Measurements from ENCODE around the gene PLXNA2. TPM values are rescaled to one million over a fixed set of nuclear protein-coding genes. Genes with fewer than 3 reads are reported as not detected.

Gene PLXNA2
- polyA plus RNA-seq, 2 of the 4 experiments (the other 2 are of a cell fraction), result 0.36 to 0.87 TPM

- TF ChIP-seq JUNB (IDR thresholded peaks at IDR 0.05), result no peak
- no peak for TF ChIP-seq HEYL (CRISPR knock-in tag; IDR thresholded peaks at IDR 0.05)
- no peak for TF ChIP-seq ZNF302 (CRISPR knock-in tag; IDR thresholded peaks at IDR 0.05)
- TF ChIP-seq EHF (CRISPR knock-in tag; IDR thresholded peaks at IDR 0.05), result no peak
- TF ChIP-seq RAD21 (conservative IDR thresholded peaks at IDR 0.05 in 1 of 2, IDR thresholded peaks at IDR 0.05 in 1 of 2), result no peak
- no peak for TF ChIP-seq TP53 (CRISPR knock-in tag; IDR thresholded peaks at IDR 0.05)
- no peak for TF ChIP-seq POLR2A (IDR thresholded peaks at IDR 0.05; ENCODE audit: low read length)
- no peak for TF ChIP-seq HDAC2 (IDR thresholded peaks at IDR 0.05)
- no peak for TF ChIP-seq SREBF2 (IDR thresholded peaks at IDR 0.05)
- TF ChIP-seq FOSB (CRISPR knock-in tag; IDR thresholded peaks at IDR 0.05), result no peak
- 89% methylated on average over 5 of the region's 5 CpGs for WGBS (ENCODE audit: missing lambda C conversion rate)
- no peak for DNase-seq (ENCODE audit: low read depth in 1 of 2, low spot score in 1 of 2)
- Histone ChIP-seq H3K4me3 (no peak overlapping the region), H3K9me3 (no peaks in the 10 kb centered on the region), H3K4me1 (peaks cover 10% of the 10 kb centered on the region), H3K4me2 (no peak overlapping the region), H3K27ac (no peak overlapping the region)
- ATAC-seq, result no peak
- ChIA-PET POLR2A (no interaction called here), CTCF (interaction anchor here (0.8 to 15.0 kb wide), 7 partner anchors 9 to 212 kb away, joined by 3 to 417 read pairs (median 3); partner anchors contain the start of gene PLXNA2)
- FAIRE-seq, result no peak
Measured at GRCh38 chr1:208234721-208235120, 9.5 kb downstream of the PLXNA2 start.

GRCh38 chr1:208233978-208234377, 10.2 kb downstream of the PLXNA2 start:
- no peak for FAIRE-seq
- no peak for DNase-seq (ENCODE audit: low read depth in 1 of 2, low spot score in 1 of 2)
- CTCF ChIA-PET, result interaction anchor here (0.8 to 15.0 kb wide), 9 partner anchors 10 to 212 kb away, joined by 3 to 417 read pairs (median 4); partner anchors contain the start of gene PLXNA2
- POLR2A ChIA-PET, result no interaction called here
- Histone ChIP-seq H3K4me2 (no peak overlapping the region), H3K4me3 (no peak overlapping the region), H3K9me3 (no peaks in the 10 kb centered on the region), H3K27ac (no peak overlapping the region), H3K4me1 (peaks cover 4% of the 10 kb centered on the region; the same call in 1 of the 3 replicates)
- ATAC-seq, result no peak
- WGBS (ENCODE audit: missing lambda C conversion rate), result 49% methylated on average over 3 of the region's 3 CpGs
- no peak for TF ChIP-seq HOXB5 (CRISPR knock-in tag; IDR thresholded peaks at IDR 0.05)
- no peak for TF ChIP-seq NPAS2 (CRISPR knock-in tag; IDR thresholded peaks at IDR 0.05; ENCODE audit: borderline replicate concordance)
- no peak for TF ChIP-seq ELK1 (IDR thresholded peaks at IDR 0.05; ENCODE audit: low read depth, low read length)
- TF ChIP-seq REST (IDR thresholded peaks at IDR 0.05), result no peak
- TF ChIP-seq HEYL (CRISPR knock-in tag; IDR thresholded peaks at IDR 0.05), result no peak
- no peak for TF ChIP-seq HOXB13 (CRISPR knock-in tag; IDR thresholded peaks at IDR 0.05; ENCODE audit: low read depth)
- no peak for TF ChIP-seq SMC3 (IDR thresholded peaks at IDR 0.05)
- TF ChIP-seq TP53 (CRISPR knock-in tag; IDR thresholded peaks at IDR 0.05), result no peak
- no peak for TF ChIP-seq MAZ (IDR thresholded peaks at IDR 0.05; ENCODE audit: borderline replicate concordance, low read depth, low read length)
- no peak for TF ChIP-seq ZFP36 (IDR thresholded peaks at IDR 0.05; ENCODE audit: borderline replicate concordance, partially characterized antibody)
- no peak for TF ChIP-seq RFX5 (IDR thresholded peaks at IDR 0.05)
- no peak for TF ChIP-seq ATOH8 (CRISPR knock-in tag; IDR thresholded peaks at IDR 0.05; ENCODE audit: low read depth)
- no peak for TF ChIP-seq HDAC2 (IDR thresholded peaks at IDR 0.05)
- TF ChIP-seq NFE2L2 (conservative IDR thresholded peaks at IDR 0.05; ENCODE audit: low read length), result no peak
- TF ChIP-seq KDM1A (IDR thresholded peaks at IDR 0.05; ENCODE audit: low read depth), result no peak
- no peak for TF ChIP-seq PBX3 (IDR thresholded peaks at IDR 0.05)
- TF ChIP-seq BCL3 (IDR thresholded peaks at IDR 0.05), result no peak
- TF ChIP-seq ZC3H11A (IDR thresholded peaks at IDR 0.05), result no peak
- TF ChIP-seq CHD2 (IDR thresholded peaks at IDR 0.05; ENCODE audit: low read length, partially characterized antibody), result no peak
